Ammon's horn (tissue), 1 donor: ENCODE results near the gene CTSE.

Experiments used
- DNase-seq: peaks from one replicate; pipeline ENCODE4 v3.0.0-alpha.2; 2016; ENCODE audit warnings: low spot score

CTSE gene

DNA sequence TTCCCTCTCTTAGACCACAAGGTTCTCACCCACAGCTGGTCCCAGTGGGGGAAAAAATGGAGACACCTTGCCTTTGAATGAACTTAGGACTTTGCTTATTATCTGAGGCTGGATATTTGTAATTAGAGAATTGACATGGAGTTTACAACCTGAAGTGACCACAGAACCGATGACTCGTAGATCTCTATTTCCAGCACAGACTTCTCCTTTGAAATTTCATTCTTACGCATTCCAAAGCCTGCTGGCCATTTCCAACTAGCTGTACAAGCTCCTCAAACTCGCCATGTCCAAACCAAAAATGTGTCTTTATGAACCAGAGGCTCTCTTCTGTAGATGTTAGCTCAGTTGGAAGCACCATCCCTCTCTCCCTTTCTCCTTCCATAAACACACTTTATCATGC is 32.5 kb downstream of the CTSE start:
- DNase-seq = no peak

GRCh38 chr1:205990226-205990625 is 33.5 kb downstream of the CTSE start:
- DNase-seq = no peak

DNA sequence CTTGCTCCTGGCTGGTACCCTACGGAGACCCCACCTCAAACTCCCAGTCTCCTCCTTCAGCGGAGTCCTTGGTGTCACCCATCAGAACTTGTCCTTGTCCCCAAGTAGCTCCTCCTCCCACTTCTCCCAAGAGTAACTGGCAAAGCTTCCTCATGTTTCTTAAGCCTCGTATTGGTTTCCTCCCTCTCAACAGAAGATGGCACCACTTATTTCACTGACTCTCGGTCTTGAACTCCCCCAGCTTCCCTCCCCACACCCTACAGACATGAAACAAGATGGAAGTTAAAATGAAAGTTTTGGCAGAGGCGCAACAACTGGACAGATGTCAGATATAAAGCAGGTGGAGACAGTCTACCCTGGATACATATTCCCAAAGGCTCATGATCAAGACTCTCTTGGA is 33.9 kb downstream of the CTSE start:
- no peak for DNase-seq

DNA sequence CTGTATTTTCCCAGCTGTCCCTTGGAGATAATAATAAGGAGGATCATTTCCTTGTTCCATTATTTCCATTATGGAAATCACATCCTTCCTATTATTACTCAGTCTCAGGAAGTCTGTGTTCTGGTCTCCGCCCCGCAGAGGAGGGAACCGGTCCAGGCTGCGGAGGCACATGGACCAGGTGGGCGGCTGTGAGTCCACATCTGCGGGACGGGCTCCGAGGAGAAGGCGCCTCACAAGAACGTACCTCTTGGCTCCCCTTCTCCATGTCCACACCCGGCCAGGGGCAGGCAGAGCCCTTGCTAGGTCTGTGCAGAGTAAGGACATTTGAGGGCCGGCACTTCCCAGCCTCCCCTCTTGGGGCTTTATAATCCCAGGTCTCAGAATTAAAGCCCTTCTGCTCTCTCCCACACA is 35.1 kb downstream of the CTSE start:
- DNase-seq = no peak

GRCh38 chr1:205986861-205987260 is 36.8 kb downstream of the CTSE start:
- DNase-seq = no peak

GRCh38 chr1:205986292-205986691 is 37.4 kb downstream of the CTSE start:
- no peak for DNase-seq

DNA sequence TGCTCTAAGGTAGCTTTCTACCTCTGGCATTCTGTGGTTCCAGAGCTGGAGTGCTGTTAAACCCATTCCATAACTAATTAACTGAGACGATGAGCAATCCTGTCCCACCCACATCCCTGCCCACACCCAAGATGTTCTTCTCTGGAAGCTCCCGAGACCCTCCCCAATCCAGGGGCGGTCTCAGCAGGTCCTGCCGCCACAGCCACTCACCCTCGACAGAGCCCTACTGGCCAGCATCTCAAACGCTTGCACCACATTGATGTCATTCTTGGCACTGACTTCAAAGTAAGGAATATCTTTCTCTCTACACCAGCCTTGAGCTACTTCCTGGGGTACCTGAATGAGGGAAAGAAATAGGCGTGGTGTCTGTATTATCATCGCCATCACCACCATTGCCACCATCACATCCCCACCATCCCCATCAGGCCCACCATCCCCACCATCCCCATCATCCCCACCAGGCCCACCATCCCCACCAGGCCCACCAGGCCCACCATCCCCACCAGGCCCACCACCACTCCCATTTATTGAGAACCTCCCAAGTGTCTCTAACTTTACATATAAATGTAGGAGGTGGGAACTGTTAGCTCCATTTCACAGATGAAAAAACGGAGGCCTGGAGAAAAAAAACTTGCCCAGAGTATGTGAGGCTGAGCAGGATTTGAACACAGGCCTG is 38.2 kb downstream of the CTSE start:
- no peak for DNase-seq

GRCh38 chr1:205983925-205984725 is 39.6 kb downstream of the CTSE start:
- DNase-seq = peak; percentile 86

DNA sequence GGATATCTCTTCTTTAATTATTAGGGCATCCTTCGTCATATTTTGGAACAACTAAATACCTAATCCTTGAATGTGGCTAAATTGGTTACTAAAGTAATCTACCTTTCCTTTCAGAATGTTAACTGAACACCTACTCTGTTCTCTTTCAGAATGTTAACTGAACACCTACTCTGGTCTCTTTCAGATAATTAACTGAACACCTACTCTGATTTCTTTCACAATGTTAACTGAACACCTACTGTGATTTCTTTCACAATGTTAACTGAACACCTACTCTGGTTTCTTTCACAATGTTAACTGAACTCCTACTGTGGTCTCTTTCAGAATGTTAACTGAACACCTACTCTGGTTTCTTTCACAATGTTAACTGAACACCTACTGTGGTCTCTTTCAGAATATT is 42.4 kb downstream of the CTSE start:
- DNase-seq = no peak

DNA sequence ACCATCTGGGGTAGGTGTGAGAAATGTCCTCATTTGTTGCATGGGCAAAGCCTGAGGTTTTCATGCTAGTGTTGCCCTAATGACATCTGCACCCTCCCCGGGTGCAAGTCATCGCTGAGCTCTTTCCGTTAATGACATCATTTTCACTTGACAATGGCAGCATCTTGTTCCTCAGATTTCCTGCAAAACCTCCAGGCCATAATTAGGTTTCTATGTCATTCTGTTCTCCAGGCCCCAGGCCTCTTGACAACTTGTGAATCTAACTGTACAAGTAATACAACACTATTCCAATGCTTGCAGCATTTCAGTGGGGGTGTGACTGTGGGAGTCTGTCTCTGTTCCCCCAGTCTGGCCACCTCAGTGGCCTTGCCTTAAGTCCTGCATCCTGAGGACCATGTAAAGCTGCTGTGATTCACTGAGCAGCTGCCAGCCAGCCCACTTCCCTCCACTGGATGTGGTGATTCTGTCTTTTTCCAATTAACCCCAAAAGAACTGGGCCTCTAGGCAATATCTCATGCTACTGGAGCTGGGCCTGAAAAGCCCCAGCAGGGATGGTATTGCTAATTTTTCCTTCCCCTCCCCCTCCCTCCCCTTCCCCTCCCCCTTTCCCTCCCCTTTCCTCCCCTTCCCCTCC is 43.3 kb downstream of the CTSE start:
- no peak for DNase-seq

GRCh38 chr1:205979301-205979700 is 44.4 kb downstream of the CTSE start:
- no peak for DNase-seq

- no peak for DNase-seq
These were observed 45.0 kb downstream of the CTSE start for GRCh38 chr1:205978676-205979075.

DNA sequence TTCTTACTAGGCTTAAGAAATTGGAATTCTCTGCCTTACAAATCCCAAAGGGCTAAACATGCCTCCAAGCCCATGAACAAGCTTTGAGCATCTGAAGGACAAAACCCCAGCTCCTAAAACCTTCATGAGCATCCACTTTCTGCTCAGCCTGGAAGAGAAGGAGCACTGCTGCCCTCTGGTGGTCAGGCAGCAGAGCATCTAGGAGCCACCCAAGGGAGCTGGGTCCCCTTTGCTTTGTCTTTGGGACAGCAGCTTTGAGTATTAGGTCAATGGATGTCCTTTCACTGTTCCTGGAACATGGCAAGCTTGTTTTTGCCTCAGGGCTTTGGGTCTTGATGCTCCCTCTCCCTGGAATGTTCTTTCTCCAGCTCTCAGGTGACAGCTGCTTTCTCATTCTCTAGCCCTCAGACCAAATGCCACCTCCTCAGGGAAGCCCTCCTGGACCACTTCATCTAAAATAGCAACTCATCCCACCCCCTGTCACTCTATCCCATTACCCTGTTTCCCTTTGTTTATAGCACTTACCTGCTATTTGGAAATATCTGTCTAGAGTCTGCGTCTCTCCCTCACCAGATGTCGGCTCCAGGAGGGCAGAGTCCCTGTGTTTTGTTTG is 46.2 kb downstream of the CTSE start:
- peak; percentile 96 for DNase-seq

DNA sequence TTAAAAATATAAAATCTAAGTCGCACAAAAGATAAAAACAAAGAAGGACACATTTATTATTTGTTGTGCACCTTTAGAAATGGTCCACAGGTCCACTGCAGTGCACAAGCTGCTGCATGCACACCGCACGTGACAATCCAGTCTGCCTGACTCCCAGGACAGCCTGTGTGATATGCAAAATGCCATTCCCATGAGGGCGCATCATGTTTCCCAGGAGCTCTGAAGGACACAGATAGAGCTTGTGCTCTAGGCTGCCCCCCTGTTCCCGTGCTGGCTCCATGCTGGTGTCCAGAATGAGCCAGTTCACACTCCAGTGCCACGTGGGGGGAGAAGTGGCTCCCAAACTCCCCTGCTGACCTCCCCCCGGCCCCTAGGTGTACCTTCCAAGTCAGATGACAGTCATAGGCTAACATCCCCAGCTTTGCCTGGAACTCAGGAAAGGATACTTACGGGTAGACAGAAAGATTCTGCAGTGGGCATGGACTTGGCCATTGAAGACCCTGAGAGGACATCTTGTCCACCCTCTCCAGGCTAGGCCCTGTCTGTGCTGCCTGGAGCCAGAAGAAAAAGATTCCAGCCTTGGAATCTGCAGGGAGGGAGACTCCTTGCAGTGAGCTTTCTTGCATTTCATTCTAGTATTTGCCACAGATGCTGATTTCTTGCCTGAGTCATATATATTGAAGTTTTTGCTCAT is 46.8 kb downstream of the CTSE start:
- peak; percentile 68 for DNase-seq

DNA sequence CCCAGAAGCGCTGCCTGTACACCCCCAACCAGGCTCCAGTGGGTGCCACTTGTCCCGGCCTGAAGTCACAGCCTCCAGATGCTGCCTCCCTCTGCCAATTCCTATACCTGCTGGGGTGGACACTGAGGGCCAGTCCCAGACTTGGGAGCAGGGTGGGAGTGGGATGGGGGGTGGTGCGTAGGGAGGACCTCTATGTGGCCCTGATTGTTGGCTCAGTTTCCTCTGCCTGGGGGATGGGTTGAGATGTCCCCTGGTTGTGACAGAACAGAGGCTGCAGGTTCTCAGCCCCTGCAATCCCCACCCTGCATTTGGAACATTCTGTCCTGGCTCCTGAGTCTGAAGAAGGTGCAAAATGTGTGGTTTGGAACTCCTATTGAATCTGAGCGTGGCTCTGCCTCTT is 47.7 kb downstream of the CTSE start:
- no peak for DNase-seq

GRCh38 chr1:205975387-205975998 is 48.2 kb downstream of the CTSE start:
- no peak for DNase-seq

- no peak for DNase-seq
These were observed 49.0 kb downstream of the CTSE start for GRCh38 chr1:205974712-205975111.

DNA sequence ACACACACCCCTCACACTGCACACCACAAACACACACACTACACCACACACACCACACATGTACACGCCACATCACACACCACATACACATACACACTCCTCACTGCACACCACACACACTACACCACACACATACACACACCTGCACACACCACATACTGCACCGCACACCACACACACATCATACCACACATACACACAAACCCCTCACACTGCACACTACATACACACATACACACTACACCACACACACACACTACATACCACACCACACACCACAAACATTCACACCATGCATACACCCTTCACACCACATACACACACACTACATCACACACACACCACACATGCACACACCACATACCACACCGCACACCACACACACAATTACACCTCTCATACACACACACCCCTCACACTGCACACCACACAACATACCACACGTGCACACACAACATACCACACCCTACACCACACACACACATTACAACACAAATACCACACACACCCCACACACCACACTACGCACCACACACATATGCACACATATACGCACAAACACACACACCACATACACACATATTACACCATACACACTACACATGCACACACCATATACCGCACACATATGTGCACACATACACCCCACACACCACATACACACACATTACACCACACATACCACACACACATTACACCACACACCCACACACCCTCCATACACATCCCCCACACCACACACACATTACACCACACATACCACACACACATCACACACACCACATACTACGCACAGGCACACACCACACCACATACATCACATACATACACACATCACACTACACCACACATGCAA is 50.1 kb downstream of the CTSE start:
- DNase-seq = no peak

- DNase-seq = no peak
These were observed 51.1 kb downstream of the CTSE start for GRCh38 chr1:205972491-205973168.

DNA sequence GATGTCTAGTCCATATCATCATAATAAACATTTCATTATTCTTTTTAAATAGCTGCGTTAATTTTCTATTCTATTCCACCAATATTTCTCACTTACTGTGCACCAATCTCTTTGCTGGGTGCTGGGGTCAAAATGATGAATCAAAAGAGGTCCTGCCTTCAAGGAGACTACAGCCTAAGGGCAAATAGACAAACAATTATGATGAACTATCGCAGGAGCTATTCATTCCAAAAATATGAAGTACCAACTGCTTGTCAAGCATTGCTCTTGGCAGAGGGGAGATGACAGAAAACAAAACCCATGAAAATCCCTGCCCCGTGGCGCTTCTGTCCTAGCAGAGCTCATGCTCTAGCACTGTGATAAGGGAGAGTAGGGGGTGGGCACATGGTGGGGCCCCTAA is 51.6 kb downstream of the CTSE start:
- DNase-seq = no peak
